Loucy (cell line): ENCODE data around the gene PSMG3.

Experiments
- H2AFZ ChIP-seq: fragments of 200-600 bp; sonication (generic); 2 replicates; pipeline ENCODE4 v1.6.0; 2016; ENCODE audit warnings: antibody characterized with exemption, mild to moderate bottlenecking, low read length, moderate library complexity
- H3F3A ChIP-seq: fragments of 200-600 bp; 2 replicates; pipeline ENCODE4 v1.6.0; 2016; ENCODE audit warnings: antibody characterized with exemption, low read depth, mild to moderate bottlenecking
- H3K27me3 ChIP-seq: fragments of 200-600 bp; sonication (generic); 2 replicates; pipeline ENCODE4 v1.6.1; 2014; ENCODE audit warnings: low read length, mild to moderate bottlenecking; ENCODE audit not compliant: insufficient read depth, poor library complexity, severe bottlenecking
- H3K36me3 ChIP-seq: fragments of 200-600 bp; sonication (generic); 2 replicates; pipeline ENCODE4 v1.6.1; 2016; ENCODE audit warnings: low read length; ENCODE audit not compliant: insufficient read depth
- H3K4me1 ChIP-seq: fragments of 200-600 bp; sonication (generic); 2 replicates; pipeline ENCODE4 v1.5.1; 2014; ENCODE audit warnings: low read length, mild to moderate bottlenecking; ENCODE audit not compliant: insufficient read depth, poor library complexity, severe bottlenecking
- H3K4me2 ChIP-seq: fragments of 200-600 bp; sonication (generic); 2 replicates; pipeline ENCODE4 v1.6.0; 2014; ENCODE audit warnings: antibody characterized with exemption, low read length, low read depth, mild to moderate bottlenecking; ENCODE audit not compliant: poor library complexity, severe bottlenecking
- H3K4me3 ChIP-seq: fragments of 200-600 bp; sonication (generic); 2 replicates; pipeline ENCODE4 v1.5.1; 2014; ENCODE audit warnings: low read length, mild to moderate bottlenecking, mixed read lengths; ENCODE audit not compliant: poor library complexity, severe bottlenecking
- H3K79me2 ChIP-seq: fragments of 200-600 bp; sonication (generic); 2 replicates; pipeline ENCODE4 v1.6.1; 2014; ENCODE audit warnings: low read length; ENCODE audit not compliant: insufficient read depth
- H3K9ac ChIP-seq: fragments of 200-600 bp; sonication (generic); 2 replicates; pipeline ENCODE4 v1.6.0; 2014; ENCODE audit warnings: mild to moderate bottlenecking, low read depth, low read length, moderate library complexity; ENCODE audit not compliant: poor library complexity, severe bottlenecking
- H3K9me2 ChIP-seq: fragments of 200-600 bp; sonication (generic); replicated peaks from 2 replicates; pipeline ENCODE4 v1.6.1; 2016; ENCODE audit warnings: low read depth, low read length, mixed read lengths
- H3K9me3 ChIP-seq: fragments of 200-600 bp; sonication (generic); 2 replicates; pipeline ENCODE4 v1.6.1; 2014; ENCODE audit warnings: mild to moderate bottlenecking, antibody characterized with exemption, low read length, low read depth; ENCODE audit not compliant: insufficient read depth
- H4K20me1 ChIP-seq: fragments of 200-600 bp; sonication (generic); 2 replicates; pipeline ENCODE4 v1.6.0; 2014; ENCODE audit warnings: antibody characterized with exemption, low read length, mild to moderate bottlenecking; ENCODE audit not compliant: insufficient read depth, poor library complexity, severe bottlenecking
- CTCF ChIP-seq: fragments of 200-600 bp; sonication (generic); conservative IDR thresholded peaks from 2 replicates; pipeline ENCODE4 v1.5.1; 2014; ENCODE audit warnings: mild to moderate bottlenecking, antibody characterized with exemption, low read length
- EZH2phosphoT487 ChIP-seq: fragments of 200-600 bp; IDR thresholded peaks from 2 replicates; pipeline ENCODE4 v1.6.1; 2018; ENCODE audit warnings: antibody characterized with exemption, mild to moderate bottlenecking, moderate library complexity, borderline replicate concordance

The PSMG3 gene

GRCh38 chr7:1557006-1557405, 12.8 kb downstream of the PSMG3 start:
- TF ChIP-seq EZH2phosphoT487 = no peak
- no peak for TF ChIP-seq CTCF
- Histone ChIP-seq H4K20me1 (no peaks in the 10 kb centered on the region), H2AFZ (no peak overlapping the region), H3K4me2 (no peak overlapping the region), H3K27me3 (no peaks in the 10 kb centered on the region), H3K9me2 (no peaks in the 10 kb centered on the region), H3K79me2 (no peaks in the 10 kb centered on the region), H3K36me3 (no peaks in the 10 kb centered on the region), H3K9ac (no peak overlapping the region), H3K9me3 (no peaks in the 10 kb centered on the region), H3K4me3 (no peak overlapping the region), H3F3A (no peaks in the 10 kb centered on the region), H3K4me1 (peaks cover 6% of the 10 kb centered on the region)

GRCh38 chr7:1555813-1556543, 13.9 kb downstream of the PSMG3 start, which contains the start of gene TMEM184A:
TMEM184A (minus strand) TSS chr7:1556205; CDS start chr7:1555484, 721 bp downstream.
- no peak for TF ChIP-seq EZH2phosphoT487
- peak; percentile 68 for TF ChIP-seq CTCF
- no peaks in the 10 kb centered on the region for H3K36me3 ChIP-seq
- H3K4me3 ChIP-seq = no peak within 1 kb of the TSS
- no peaks in the 10 kb centered on the region for H3K27me3 ChIP-seq
- no peaks in the 10 kb centered on the region for H4K20me1 ChIP-seq
- no peak within 1 kb of the TSS for H2AFZ ChIP-seq
- no peaks in the 10 kb centered on the region for H3K9me2 ChIP-seq
- H3K79me2 ChIP-seq = no peaks in the 10 kb centered on the region
- H3K4me1 ChIP-seq = peaks cover 6% of the 10 kb centered on the region
- H3F3A ChIP-seq = no peaks in the 10 kb centered on the region
- no peaks in the 10 kb centered on the region for H3K9me3 ChIP-seq
- peak within 1 kb of the TSS; percentile 11 for H3K4me2 ChIP-seq
- peak within 1 kb of the TSS; percentile 52 for H3K9ac ChIP-seq

- no peaks in the 10 kb centered on the region for H3F3A ChIP-seq
- no peaks in the 10 kb centered on the region for H3K9me3 ChIP-seq
- TF ChIP-seq CTCF (no peak), EZH2phosphoT487 (no peak)
- H3K4me3 ChIP-seq = no peak overlapping the region
- H3K4me2 ChIP-seq = no peak overlapping the region
- H3K79me2 ChIP-seq = no peaks in the 10 kb centered on the region
- H2AFZ ChIP-seq = no peak overlapping the region
- peaks cover 6% of the 10 kb centered on the region for H3K4me1 ChIP-seq
- H3K9ac ChIP-seq = peak overlapping the region; percentile 52
- no peaks in the 10 kb centered on the region for H4K20me1 ChIP-seq
- no peaks in the 10 kb centered on the region for H3K9me2 ChIP-seq
- no peaks in the 10 kb centered on the region for H3K36me3 ChIP-seq
- H3K27me3 ChIP-seq = no peaks in the 10 kb centered on the region
Observed at GRCh38 chr7:1555046-1555812, 14.6 kb downstream of the PSMG3 start.
